Activated CD4-positive, alpha-beta T cell treated with anti-CD3 and anti-CD28 coated beads, Interleukin-2, amount 50 U/mL, for 1 hour (primary cell): ENCODE measurements around the gene PRPF40A.

Experiments used
- DNase-seq: peaks from one replicate; pipeline ENCODE4 v3.0.0-alpha.2; 2020

PRPF40A gene

DNA sequence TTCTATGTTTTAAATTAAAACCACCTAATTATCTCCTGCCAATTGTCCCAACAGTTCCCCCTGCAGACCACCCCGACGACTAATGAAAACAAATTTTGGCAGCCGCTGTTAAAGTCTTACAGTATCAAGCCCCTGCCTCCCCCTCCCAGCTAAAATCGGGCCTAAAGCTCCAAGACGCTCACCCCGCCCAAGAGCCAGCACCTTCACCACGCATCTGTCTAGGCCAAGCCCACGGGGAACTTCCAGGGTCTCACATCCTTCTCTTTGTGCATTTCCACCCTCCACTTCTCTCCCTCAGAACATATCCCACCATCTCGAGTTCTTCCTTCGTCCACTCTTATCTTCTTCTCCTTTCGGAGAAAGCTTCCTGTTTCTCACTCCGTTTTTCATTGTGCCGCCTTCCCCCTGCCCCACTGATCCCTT, 445 bp downstream of the PRPF40A start:
- peak; percentile 25 for DNase-seq

DNA sequence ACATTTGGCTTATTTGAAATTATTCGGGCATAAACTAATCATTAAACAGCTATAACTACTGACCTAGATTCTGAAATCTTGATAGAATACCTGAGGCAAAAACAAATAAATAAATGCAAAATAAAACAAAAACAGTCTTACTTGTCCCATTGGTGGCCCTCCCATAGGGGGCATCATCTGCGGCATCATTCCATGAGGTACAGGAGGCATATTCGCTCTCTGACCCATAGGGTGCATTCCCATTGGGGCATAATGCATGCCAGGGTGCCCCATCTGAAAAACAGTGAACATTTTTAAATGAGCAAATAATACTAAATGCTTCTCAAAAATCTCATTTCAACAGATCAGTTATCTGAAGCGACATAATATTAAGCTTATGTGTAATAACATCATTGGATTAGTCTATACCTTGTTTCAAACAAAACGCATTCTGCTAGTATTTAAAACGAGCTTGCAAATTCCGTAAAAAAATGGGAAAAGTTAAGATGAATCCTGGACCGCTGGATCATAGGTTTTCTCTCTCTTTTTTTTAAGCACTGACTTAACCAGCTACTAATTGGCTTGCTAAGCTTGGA, 1.3 kb downstream of the PRPF40A start:
- no peak for DNase-seq

GRCh38 chr2:152715112-152715511, 2.1 kb downstream of the PRPF40A start:
- DNase-seq = no peak

- no peak for DNase-seq
Measured at GRCh38 chr2:152710713-152711112, 6.5 kb downstream of the PRPF40A start.

- DNase-seq = no peak
Measured at GRCh38 chr2:152708742-152709141, 8.5 kb downstream of the PRPF40A start.

- DNase-seq = no peak
Measured at GRCh38 chr2:152706477-152707021, 10.7 kb downstream of the PRPF40A start.

- DNase-seq = no peak
Measured at GRCh38 chr2:152701198-152701597, 16.1 kb downstream of the PRPF40A start.

DNA sequence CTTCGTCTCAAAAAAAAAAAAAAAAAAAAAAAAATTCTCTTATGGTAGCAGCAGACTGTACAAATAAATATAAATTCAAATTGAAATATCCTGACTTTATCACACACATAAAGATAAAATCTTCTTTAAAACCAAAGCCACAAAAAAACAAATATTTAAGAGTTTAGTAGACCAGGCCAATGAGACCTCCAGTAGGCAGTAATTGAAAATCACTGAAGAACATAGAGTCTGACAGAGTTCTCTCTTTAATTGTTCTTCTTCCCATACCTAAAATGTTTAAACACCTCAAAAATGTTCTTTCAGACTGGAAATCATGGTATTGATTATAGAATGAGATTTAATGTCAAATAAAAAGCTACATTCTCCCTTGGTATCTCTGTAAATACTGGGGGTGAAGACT, 20.8 kb downstream of the PRPF40A start:
- no peak for DNase-seq

DNA sequence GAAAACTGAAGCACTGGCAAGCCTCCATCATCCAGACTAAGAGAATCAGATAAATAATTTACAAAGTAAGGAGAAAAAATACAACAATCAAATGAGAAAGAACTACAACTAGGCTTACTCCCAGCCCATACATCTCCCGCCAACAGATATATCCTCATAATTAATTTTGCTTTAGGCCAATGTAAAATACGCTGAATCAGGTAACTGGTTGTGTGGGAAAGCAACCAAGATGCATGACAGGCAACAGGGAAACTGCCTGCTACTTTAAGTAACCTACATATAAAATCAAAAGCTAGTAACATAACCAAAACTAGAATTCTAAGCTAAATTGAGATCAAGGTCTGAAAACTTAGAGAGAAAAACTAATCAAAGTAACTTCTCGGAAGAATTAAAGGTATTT, 21.5 kb downstream of the PRPF40A start:
- no peak for DNase-seq

- DNase-seq = peak; percentile 12
Measured at GRCh38 chr2:152694161-152694661, 23.1 kb downstream of the PRPF40A start.

GRCh38 chr2:152693033-152693432, 24.2 kb downstream of the PRPF40A start:
- DNase-seq = no peak

GRCh38 chr2:152686321-152686720, 30.9 kb downstream of the PRPF40A start:
- no peak for DNase-seq

DNA sequence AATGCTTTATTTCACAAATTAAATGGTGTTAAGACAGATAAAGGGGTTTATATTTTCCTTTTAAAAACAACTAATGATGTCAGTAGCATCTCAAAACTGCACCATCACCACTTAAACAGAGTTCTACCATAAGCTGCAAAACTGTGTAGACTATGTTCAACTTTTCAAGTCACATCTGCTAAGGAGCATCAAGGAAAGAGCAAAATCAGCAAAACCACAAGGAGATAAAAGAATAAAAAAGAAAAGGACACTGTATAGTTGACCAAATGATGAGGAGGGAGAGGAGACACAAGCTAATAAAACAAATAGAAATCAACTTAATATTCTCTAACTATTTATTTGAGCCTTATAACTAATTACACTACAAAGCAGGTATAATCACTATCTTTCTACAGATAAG, 33.9 kb downstream of the PRPF40A start:
- no peak for DNase-seq

GRCh38 chr2:152682663-152683062, 34.6 kb downstream of the PRPF40A start:
- DNase-seq = no peak

GRCh38 chr2:152678808-152679207, 38.5 kb downstream of the PRPF40A start:
- no peak for DNase-seq

- no peak for DNase-seq
Measured at GRCh38 chr2:152676461-152676860, 40.8 kb downstream of the PRPF40A start.

DNA sequence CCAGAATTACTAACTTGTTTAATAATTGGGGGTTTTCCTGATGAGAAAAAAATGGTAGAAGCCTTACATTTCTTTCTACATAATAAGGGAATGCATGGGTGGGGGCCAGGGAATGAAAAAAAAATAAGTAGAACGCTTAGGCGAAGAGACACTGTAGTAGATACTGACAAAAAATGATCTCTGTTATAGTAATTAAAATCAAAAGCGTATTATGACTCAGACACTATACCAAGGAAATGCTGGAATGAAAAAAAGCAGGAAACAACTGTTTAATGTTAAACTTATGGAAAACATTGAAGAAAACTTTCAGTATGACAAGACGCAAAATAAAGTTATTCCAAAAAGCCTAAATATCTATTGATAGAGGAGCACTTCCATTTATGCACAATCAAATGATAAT, 42.9 kb downstream of the PRPF40A start:
- no peak for DNase-seq

DNA sequence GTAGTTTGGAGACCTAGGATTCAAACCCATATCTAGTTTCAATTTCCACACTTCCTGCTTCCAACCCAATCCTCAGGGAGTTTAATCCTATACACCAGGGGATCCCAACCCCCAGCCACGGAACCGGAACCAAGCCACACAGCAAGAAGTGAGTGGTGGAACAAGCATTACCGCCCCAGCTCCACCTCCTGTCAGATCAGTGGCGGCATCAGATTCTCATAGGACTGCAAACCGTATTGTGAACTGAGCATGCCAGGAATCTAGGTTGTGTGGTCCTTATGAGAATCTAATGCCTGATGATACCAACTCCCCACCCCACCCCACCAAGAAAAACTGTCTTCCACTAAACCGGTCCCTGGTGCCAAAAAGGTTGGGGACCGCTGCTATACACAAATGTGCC, 52.5 kb downstream of the PRPF40A start:
- no peak for DNase-seq

GRCh38 chr2:152661076-152661475, 56.2 kb downstream of the PRPF40A start:
- DNase-seq = no peak

GRCh38 chr2:152658221-152658620, 59.0 kb downstream of the PRPF40A start:
- DNase-seq = no peak

DNA sequence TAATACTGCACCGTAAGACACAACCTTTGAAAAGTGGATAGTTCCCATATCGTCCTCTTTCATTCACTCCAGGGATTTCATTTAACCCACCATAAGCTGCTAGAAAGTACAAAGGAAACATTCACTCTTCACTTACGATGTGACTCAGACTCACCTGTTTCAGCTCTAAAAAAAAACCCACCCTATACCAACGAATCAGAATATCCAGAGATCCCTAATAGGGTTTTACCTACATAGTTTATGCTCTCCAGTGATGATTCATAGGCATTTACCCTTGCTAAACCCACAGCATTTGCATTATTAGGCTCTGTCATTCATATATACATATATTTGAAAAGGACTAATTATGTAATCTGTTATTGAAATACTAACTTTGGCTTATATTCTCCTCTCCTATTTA, 60.2 kb downstream of the PRPF40A start:
- DNase-seq = no peak

DNA sequence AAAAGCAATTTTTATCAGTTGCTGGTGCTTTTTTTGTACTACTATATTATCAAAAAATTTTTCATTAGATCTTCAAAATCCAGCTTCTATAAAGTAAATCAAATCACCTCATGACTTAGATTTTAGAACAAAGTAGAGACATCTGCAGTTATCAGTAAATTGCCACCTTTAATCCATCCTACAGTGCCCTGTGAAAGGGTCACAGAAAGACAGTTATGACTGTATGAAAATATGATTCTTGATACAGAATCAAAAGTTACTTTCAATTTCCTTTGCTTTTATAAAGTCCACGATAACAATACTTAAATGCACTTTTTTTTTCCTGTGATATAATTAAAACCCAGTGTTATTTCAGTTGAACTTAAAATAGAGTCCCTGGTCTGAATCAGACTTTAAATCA, 61.4 kb downstream of the PRPF40A start:
- no peak for DNase-seq

GRCh38 chr2:152651834-152652233, 65.4 kb downstream of the PRPF40A start:
- no peak for DNase-seq

GRCh38 chr2:152650768-152651371, 66.4 kb downstream of the PRPF40A start:
- no peak for DNase-seq

DNA sequence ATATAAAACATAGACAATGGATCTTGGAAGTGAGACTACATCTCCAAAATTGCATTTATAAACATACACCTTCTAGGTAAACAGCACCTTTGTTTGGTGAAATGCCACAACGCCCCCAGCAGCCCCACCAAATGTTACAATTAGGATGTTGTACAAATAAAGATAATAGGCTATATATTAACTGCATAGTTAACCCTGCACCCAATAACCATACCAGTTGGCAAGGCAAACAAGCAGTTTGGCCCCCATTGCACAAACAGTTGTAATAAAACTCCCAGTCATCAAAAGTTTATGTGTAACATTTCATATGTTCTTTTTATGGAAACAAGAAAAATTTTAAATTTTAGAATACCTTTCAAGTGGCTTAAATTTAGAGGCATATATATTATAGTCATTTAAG, 67.3 kb downstream of the PRPF40A start:
- no peak for DNase-seq
